H1 (cell line): ENCODE measurements around the gene CCDC171. TPM values are rescaled to one million over a fixed set of nuclear protein-coding genes. Genes with fewer than 3 reads are reported as not detected.

Source experiments
- CTCF ChIA-PET: fragments of 300-600 bp; sonication (Branson Sonifier 250); formaldehyde crosslinking; loops from one replicate; lab custom pipeline; 2021; ENCODE audit not compliant: partially characterized antibody; lab: Charles Lee
- POLR2A ChIA-PET: fragments of 300-600 bp; sonication (Branson Sonifier 250); formaldehyde crosslinking; loops from one replicate; lab custom pipeline; 2021; ENCODE audit warnings: inconsistent platforms; ENCODE audit not compliant: partially characterized antibody; lab: Charles Lee
- DNase-seq, 2 experiments: peaks; one replicate each; pipeline versions ENCODE4 v3.0.0 to v3.0.0-alpha.2; 2010 to 2022; ENCODE audit warnings: low spot score in 2 of 2, low read depth in 1 of 2, mixed read lengths in 1 of 2
- FAIRE-seq: peaks from 2 replicates; lab custom pipeline; 2011; peaks lifted over from hg19 to GRCh38; lab: Jason Lieb, UNC
- H2AFZ ChIP-seq: 2 replicates; pipeline ENCODE4 v1.8.1; 2012; ENCODE audit warnings: low read length, inconsistent platforms
- H2AK5ac ChIP-seq: 2 replicates; pipeline ENCODE4 v1.6.1; 2013; ENCODE audit warnings: low read depth, low read length
- H2BK120ac ChIP-seq: replicated peaks from 2 replicates; pipeline ENCODE3; 2013; ENCODE audit warnings: low read depth, low read length, inconsistent platforms
- H2BK12ac ChIP-seq: 2 replicates; pipeline ENCODE4 v1.6.1; 2013; ENCODE audit warnings: low read depth, low read length
- H2BK15ac ChIP-seq: 2 replicates; pipeline ENCODE4 v1.6.1; 2013; ENCODE audit warnings: low read length
- H2BK20ac ChIP-seq: 2 replicates; pipeline ENCODE4 v1.6.1; 2013; ENCODE audit warnings: low read length
- H2BK5ac ChIP-seq: 2 replicates; pipeline ENCODE4 v1.6.1; 2013; ENCODE audit warnings: low read depth, low read length
- H3K14ac ChIP-seq: 2 replicates; pipeline ENCODE4 v1.6.1; 2013; ENCODE audit warnings: inconsistent platforms; ENCODE audit not compliant: insufficient read length
- H3K18ac ChIP-seq: 2 replicates; pipeline ENCODE4 v1.6.1; 2013; ENCODE audit warnings: low read length; ENCODE audit errors: extremely low read depth
- H3K23ac ChIP-seq: 2 replicates; pipeline ENCODE4 v1.6.1; 2013; ENCODE audit warnings: inconsistent platforms; ENCODE audit not compliant: insufficient read length
- H3K23me2 ChIP-seq: 2 replicates; pipeline ENCODE4 v1.6.1; 2013; ENCODE audit warnings: low read depth, low read length
- H3K27ac ChIP-seq: 2 replicates; pipeline ENCODE4 v1.6.1; 2011; ENCODE audit warnings: low read depth, low read length, inconsistent platforms
- H3K27me3 ChIP-seq, 4 experiments: replicated peaks in 1 of 4; 1 replicate in 1 of 4; 2 replicates in 3 of 4; pipeline versions ENCODE4 v1.6.1 to v1.8.1; 2011 to 2013; ENCODE audit warnings: low read length in 3 of 4, mild to moderate bottlenecking in 3 of 4, inconsistent platforms in 2 of 4, mixed read lengths in 2 of 4, moderate library complexity in 1 of 4; ENCODE audit not compliant: control insufficient read depth in 3 of 4, insufficient read depth in 3 of 4; ENCODE audit errors: extremely low read depth in 1 of 4
- H3K36me3 ChIP-seq, 4 experiments: 2 replicates each; pipeline versions ENCODE4 v1.6.1 to v1.8.1; 2011 to 2013; ENCODE audit warnings: mild to moderate bottlenecking in 4 of 4, low read length in 3 of 4, moderate library complexity in 2 of 4, control low read depth in 1 of 4, inconsistent platforms in 1 of 4; ENCODE audit not compliant: insufficient read depth in 4 of 4, control insufficient read depth in 2 of 4
- H3K4ac ChIP-seq: replicated peaks from 2 replicates; pipeline ENCODE3; 2013; ENCODE audit warnings: low read length, low read depth, mixed read lengths, inconsistent platforms; ENCODE audit not compliant: insufficient read length
- H3K4me1 ChIP-seq, 4 experiments: replicated peaks in 1 of 4; 1 replicate in 1 of 4; 2 replicates in 3 of 4; pipeline versions ENCODE4 v1.6.1 to v1.8.1; 2011 to 2013; ENCODE audit warnings: low read length in 3 of 4, inconsistent platforms in 2 of 4, mixed read lengths in 1 of 4; ENCODE audit not compliant: insufficient read depth in 4 of 4, control insufficient read depth in 3 of 4
- H3K4me2 ChIP-seq, 2 experiments: 2 replicates each; pipeline versions ENCODE4 v1.6.1 to v1.8.1; 2011 to 2013; ENCODE audit warnings: low read depth in 2 of 2, low read length in 2 of 2, control low read depth in 1 of 2, inconsistent platforms in 1 of 2, mild to moderate bottlenecking in 1 of 2; ENCODE audit not compliant: insufficient read depth in 1 of 2
- H3K4me3 ChIP-seq, 4 experiments: fragments of 200-600, 300-600 bp in 1 of 4; sonication (generic), shearing (Covaris generic), sonication (Bioruptor Twin) in 1 of 4; 2 replicates each; pipeline versions ENCODE4 v1.5.1 to v1.8.1; 2011 to 2016; ENCODE audit warnings: low read length in 4 of 4, low read depth in 3 of 4, control low read depth in 2 of 4, inconsistent platforms in 2 of 4, mild to moderate bottlenecking in 2 of 4, mixed read lengths in 1 of 4, moderate library complexity in 1 of 4; ENCODE audit not compliant: insufficient read depth in 2 of 4; ENCODE audit errors: extremely low read depth in 1 of 4
- H3K56ac ChIP-seq: replicated peaks from 2 replicates; pipeline ENCODE3; 2013; ENCODE audit warnings: low read depth, mild to moderate bottlenecking, mixed read lengths, low read length, inconsistent platforms; ENCODE audit not compliant: insufficient read length
- H3K79me1 ChIP-seq: 2 replicates; pipeline ENCODE4 v1.6.1; 2013; ENCODE audit warnings: low read depth, low read length, control low read depth
- H3K79me2 ChIP-seq, 2 experiments: 2 replicates each; pipeline versions ENCODE4 v1.6.1 to v1.8.1; 2012 to 2013; ENCODE audit warnings: low read length in 2 of 2, mild to moderate bottlenecking in 2 of 2, inconsistent platforms in 1 of 2; ENCODE audit not compliant: insufficient read depth in 2 of 2, control insufficient read depth in 1 of 2
- H3K9ac ChIP-seq, 4 experiments: replicated peaks in 1 of 4; 1 replicate in 1 of 4; 2 replicates in 3 of 4; pipeline versions ENCODE4 v1.6.1 to v1.8.1; 2011 to 2013; ENCODE audit warnings: low read depth in 3 of 4, low read length in 3 of 4, control low read depth in 2 of 4, mild to moderate bottlenecking in 2 of 4, moderate library complexity in 2 of 4, inconsistent platforms in 1 of 4; ENCODE audit errors: extremely low read depth in 1 of 4
- H3K9me3 ChIP-seq, 2 experiments: 2 replicates each; pipeline versions ENCODE4 v1.6.1 to v1.8.1; 2012 to 2013; ENCODE audit warnings: mild to moderate bottlenecking in 2 of 2, moderate library complexity in 2 of 2, control low read depth in 1 of 2, inconsistent platforms in 1 of 2, low read depth in 1 of 2, low read length in 1 of 2, mixed read lengths in 1 of 2; ENCODE audit not compliant: insufficient read depth in 2 of 2
- H4K20me1 ChIP-seq, 2 experiments: replicated peaks in 1 of 2; 2 replicates each; pipeline versions ENCODE3 to v1.8.1; 2011 to 2013; ENCODE audit warnings: inconsistent platforms in 2 of 2, low read length in 2 of 2, mild to moderate bottlenecking in 1 of 2; ENCODE audit not compliant: insufficient read depth in 2 of 2, control insufficient read depth in 1 of 2
- H4K5ac ChIP-seq: 2 replicates; pipeline ENCODE4 v1.6.1; 2013; ENCODE audit warnings: low read length, low read depth, mixed read lengths, inconsistent platforms; ENCODE audit not compliant: insufficient read length
- H4K8ac ChIP-seq: 2 replicates; pipeline ENCODE4 v1.8.0; 2013; ENCODE audit warnings: mild to moderate bottlenecking, moderate library complexity, low read length, inconsistent platforms; ENCODE audit not compliant: insufficient read depth; ENCODE audit errors: extremely low read depth
- H4K91ac ChIP-seq: replicated peaks from 2 replicates; pipeline ENCODE3; 2013; ENCODE audit warnings: low read length, mixed read lengths, inconsistent platforms; ENCODE audit not compliant: insufficient read length
- EGR1 ChIP-seq: IDR thresholded peaks from 2 replicates; pipeline ENCODE4 v1.6.1; 2011; ENCODE audit warnings: low read depth, low read length, borderline replicate concordance
- GABPA ChIP-seq: IDR thresholded peaks from 2 replicates; pipeline ENCODE4 v1.6.1; 2011; ENCODE audit warnings: mild to moderate bottlenecking, low read length, moderate library complexity, borderline replicate concordance; ENCODE audit not compliant: insufficient read depth
- KDM1A ChIP-seq: fragments of 200-600, 300-600 bp; sonication (generic); IDR thresholded peaks from 2 replicates; pipeline ENCODE4 v1.7.1; 2016; ENCODE audit warnings: mild to moderate bottlenecking, low read length, borderline replicate concordance
- KDM5A ChIP-seq: fragments of 200-600 bp; IDR thresholded peaks from 2 replicates; pipeline ENCODE4 v1.7.1; 2012; ENCODE audit warnings: mild to moderate bottlenecking, low read length, inconsistent platforms, mixed read lengths
- POLR2AphosphoS5 ChIP-seq: IDR thresholded peaks from 2 replicates; pipeline ENCODE4 v1.6.1; 2011; ENCODE audit warnings: low read depth, low read length
- POU5F1 ChIP-seq: IDR thresholded peaks from 2 replicates; pipeline ENCODE4 v1.6.1; 2011; ENCODE audit warnings: low read depth, mild to moderate bottlenecking, low read length, moderate library complexity
- RFX5 ChIP-seq: IDR thresholded peaks from 2 replicates; pipeline ENCODE4 v1.6.1; 2011; ENCODE audit warnings: low read depth, low read length, improper control_type of control experiment, borderline replicate concordance
- SP1 ChIP-seq: IDR thresholded peaks from 2 replicates; pipeline ENCODE4 v1.6.1; 2011; ENCODE audit warnings: low read depth, low read length
- SUZ12 ChIP-seq: fragments of 200-600 bp; sonication (generic); IDR thresholded peaks from 2 replicates; pipeline ENCODE4 v1.6.1; 2012; ENCODE audit warnings: mild to moderate bottlenecking, inconsistent platforms, low read length, moderate library complexity, mixed read lengths
- TBP ChIP-seq: IDR thresholded peaks from 2 replicates; pipeline ENCODE4 v1.6.1; 2011; ENCODE audit warnings: low read depth, low read length, improper control_type of control experiment
- TCF12 ChIP-seq: IDR thresholded peaks from 2 replicates; pipeline ENCODE4 v1.6.1; 2011; ENCODE audit warnings: low read depth, mild to moderate bottlenecking, low read length
- ZNF274 ChIP-seq: IDR thresholded peaks from 2 replicates; pipeline ENCODE4 v1.7.0; 2012; ENCODE audit warnings: low read length, borderline replicate concordance; ENCODE audit errors: extremely low read depth
- WGBS, 2 experiments: shearing (Covaris generic) in 1 of 2; methylation state at CpG; one replicate each; pipeline versions ENCODE4 v1.1.6 to v1.1.7; 2013 to 2015; ENCODE audit warnings: low lambda C conversion rate in 2 of 2, mixed read lengths in 2 of 2, inconsistent platforms in 1 of 2, low coverage in 1 of 2, missing lambda C conversion rate in 1 of 2; ENCODE audit not compliant: insufficient replicate concordance in 2 of 2, insufficient coverage in 1 of 2, insufficient read length in 1 of 2; ENCODE audit errors: extremely low coverage in 1 of 2, missing lambda C conversion rate in 1 of 2; 5-methylcytosine and 5-hydroxymethylcytosine counted together
- polyA plus RNA-seq, 7 experiments: library from polyadenylated mRNA; depleted of rRNA in 3 of 7; stranded (reverse) in 5 of 7; unstranded in 2 of 7; fragments of >200 nt in 5 of 7; fragments of 200-250 nt in 2 of 7; gene quantifications; 1 replicate in 5 of 7; 2 replicates in 1 of 7; 4 replicates in 1 of 7; pipeline versions ENCODE4 v1.2.1 to v1.2.3, GENCODE V29; 2011 to 2013; ENCODE audit warnings: missing spikeins in 2 of 7, mixed read lengths in 2 of 7
- total RNA-seq: library from RNA; stranded (reverse); fragmentation: NEBNext Ultra II Directional; extraction: Animal tissue kit (Norgen Biotek cat#: 25700); gene quantifications from 2 replicates; pipeline ENCODE4 v1.2.1, GENCODE V29; 2021
- TF ChIP-seq, protein P1 (sequence below): IDR thresholded peaks from 2 replicates; pipeline ENCODE4 v1.6.1; 2011; ENCODE audit warnings: low read depth, mild to moderate bottlenecking, low read length; ENCODE audit not compliant: insufficient read depth

CCDC171 gene
- total and polyA plus RNA-seq, 2 of the 8 experiments (the other 6 are each of a cell fraction or from before 2014, with no cell fraction given), result 0.83 to 2.3 TPM

DNA sequence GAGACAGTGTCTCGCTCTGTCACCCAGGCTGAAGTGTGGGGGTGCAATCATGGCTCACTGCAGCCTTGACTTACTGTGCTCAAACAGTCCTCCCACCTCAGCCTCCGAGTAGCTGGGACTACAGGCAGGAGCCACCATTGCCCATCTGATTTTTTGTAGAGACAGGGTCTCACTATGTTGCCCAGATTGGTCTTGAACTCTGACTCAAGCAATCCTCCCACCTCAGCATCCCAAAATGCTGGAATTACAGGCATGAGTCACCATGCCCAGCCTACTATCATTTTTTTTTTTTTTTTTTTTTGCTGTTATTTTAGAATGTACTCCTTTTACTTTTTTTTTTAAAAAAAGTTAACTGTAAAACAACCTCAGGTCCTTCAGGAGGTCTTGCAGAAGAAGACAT lies 449.0 kb downstream of the CCDC171 start:
- no peak overlapping the region for H2BK15ac ChIP-seq
- CTCF ChIA-PET, result interaction anchor here (0.6 kb wide), 3 partner anchors 37 to 1066 kb away, joined by 3 to 4 read pairs (median 3); no protein-coding TSS in a partner anchor
- H3K56ac ChIP-seq, result no peak overlapping the region
- POLR2A ChIA-PET, result interaction anchor here (1.2 kb wide), 1 partner anchor 12 kb away, joined by 3 read pairs; no protein-coding TSS in a partner anchor
- no peak overlapping the region for H3K4me3 ChIP-seq
- H2BK120ac ChIP-seq, result no peak overlapping the region
- no peak overlapping the region for H4K91ac ChIP-seq
- H2BK5ac ChIP-seq, result no peak overlapping the region
- H2AK5ac ChIP-seq, result no peak overlapping the region
- H3K23ac ChIP-seq, result no peak overlapping the region
- WGBS, 2 experiments, result 97% methylated on average over 2 of the region's 2 CpGs; no CpG with 5 or more reads in 1 of the 2 experiments
- H4K20me1 ChIP-seq, result no peaks in the 10 kb centered on the region
- no peak overlapping the region for H2BK12ac ChIP-seq
- H3K36me3 ChIP-seq, result no peaks in the 10 kb centered on the region
- no peak overlapping the region for H3K4me2 ChIP-seq
- H2BK20ac ChIP-seq, result no peak overlapping the region
- no peak overlapping the region for H4K5ac ChIP-seq
- no peak overlapping the region for H2AFZ ChIP-seq
- peaks cover 0 to 7% (median 3%) of the 10 kb centered on the region in 4 experiments; a peak in 2 of 7 replicates for H3K4me1 ChIP-seq
- no peak overlapping the region for H3K9ac ChIP-seq
- H3K79me2 ChIP-seq, result no peaks in the 10 kb centered on the region
- no peak for FAIRE-seq
- H3K18ac ChIP-seq, result no peak overlapping the region
- H4K8ac ChIP-seq, result no peak overlapping the region
- H3K23me2 ChIP-seq, result no peaks in the 10 kb centered on the region
- no peak overlapping the region for H3K27ac ChIP-seq
- H3K79me1 ChIP-seq, result no peaks in the 10 kb centered on the region
- no peak overlapping the region for H3K4ac ChIP-seq
- H3K27me3 ChIP-seq, result no peaks in the 10 kb centered on the region
- no peak for DNase-seq
- no peaks in the 10 kb centered on the region for H3K9me3 ChIP-seq
- no peak overlapping the region for H3K14ac ChIP-seq
- TF ChIP-seq, protein P1, sequence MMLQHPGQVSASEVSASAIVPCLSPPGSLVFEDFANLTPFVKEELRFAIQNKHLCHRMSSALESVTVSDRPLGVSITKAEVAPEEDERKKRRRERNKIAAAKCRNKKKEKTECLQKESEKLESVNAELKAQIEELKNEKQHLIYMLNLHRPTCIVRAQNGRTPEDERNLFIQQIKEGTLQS, result no peak
- no peak for TF ChIP-seq TBP
- TF ChIP-seq GABPA, result no peak
- no peak for TF ChIP-seq POLR2AphosphoS5
- no peak for TF ChIP-seq SUZ12
- TF ChIP-seq ZNF274, result no peak
- no peak for TF ChIP-seq TCF12
- TF ChIP-seq RFX5, result no peak
- no peak for TF ChIP-seq KDM5A
- TF ChIP-seq EGR1, result no peak
- TF ChIP-seq POU5F1, result no peak
- no peak for TF ChIP-seq KDM1A
- no peak for TF ChIP-seq SP1
